Neural crest cell (in vitro differentiated cells): ENCODE measurements around the gene CLDN19. TPM values are rescaled to one million over a fixed set of nuclear protein-coding genes. Genes with fewer than 3 reads are reported as not detected.

Experiments
- DNase-seq: peaks from one replicate; pipeline ENCODE4 v3.0.0; 2021; ENCODE audit warnings: low read depth, mixed read lengths, low spot score
- H3K27ac Mint-ChIP-seq: one replicate; pipeline ENCODE4 v1.8.0; 2021; ENCODE audit warnings: mild to moderate bottlenecking, mixed read lengths; ENCODE audit not compliant: unreplicated experiment
- H3K27me3 Mint-ChIP-seq: 2 replicates; pipeline ENCODE4 v1.8.0; 2021; ENCODE audit warnings: low read depth, mild to moderate bottlenecking, mixed read lengths
- H3K36me3 Mint-ChIP-seq: 2 replicates; pipeline ENCODE4 v1.8.0; 2021; ENCODE audit warnings: low read depth, mild to moderate bottlenecking, mixed read lengths
- H3K4me1 Mint-ChIP-seq: 2 replicates; pipeline ENCODE4 v1.8.0; 2021; ENCODE audit warnings: mixed read lengths
- H3K4me3 Mint-ChIP-seq: one replicate; pipeline ENCODE4 v1.8.0; 2021; ENCODE audit warnings: mild to moderate bottlenecking, mixed read lengths
- H3K9me3 Mint-ChIP-seq: 2 replicates; pipeline ENCODE4 v1.8.0; 2021; ENCODE audit warnings: mixed read lengths
- total RNA-seq: library from RNA; stranded (reverse); gene quantifications from 2 replicates; pipeline ENCODE4 v1.2.1, GENCODE V29; 2021
- TF ChIP-seq, protein P1 (sequence below): fragments of 200-600 bp; sonication (generic); conservative IDR thresholded peaks from 2 replicates; pipeline ENCODE4 v1.5.0; 2021; ENCODE audit warnings: antibody characterized with exemption, mild to moderate bottlenecking

Gene CLDN19
- total RNA-seq, 1 donor from 2014 or later = 0.19 TPM

DNA sequence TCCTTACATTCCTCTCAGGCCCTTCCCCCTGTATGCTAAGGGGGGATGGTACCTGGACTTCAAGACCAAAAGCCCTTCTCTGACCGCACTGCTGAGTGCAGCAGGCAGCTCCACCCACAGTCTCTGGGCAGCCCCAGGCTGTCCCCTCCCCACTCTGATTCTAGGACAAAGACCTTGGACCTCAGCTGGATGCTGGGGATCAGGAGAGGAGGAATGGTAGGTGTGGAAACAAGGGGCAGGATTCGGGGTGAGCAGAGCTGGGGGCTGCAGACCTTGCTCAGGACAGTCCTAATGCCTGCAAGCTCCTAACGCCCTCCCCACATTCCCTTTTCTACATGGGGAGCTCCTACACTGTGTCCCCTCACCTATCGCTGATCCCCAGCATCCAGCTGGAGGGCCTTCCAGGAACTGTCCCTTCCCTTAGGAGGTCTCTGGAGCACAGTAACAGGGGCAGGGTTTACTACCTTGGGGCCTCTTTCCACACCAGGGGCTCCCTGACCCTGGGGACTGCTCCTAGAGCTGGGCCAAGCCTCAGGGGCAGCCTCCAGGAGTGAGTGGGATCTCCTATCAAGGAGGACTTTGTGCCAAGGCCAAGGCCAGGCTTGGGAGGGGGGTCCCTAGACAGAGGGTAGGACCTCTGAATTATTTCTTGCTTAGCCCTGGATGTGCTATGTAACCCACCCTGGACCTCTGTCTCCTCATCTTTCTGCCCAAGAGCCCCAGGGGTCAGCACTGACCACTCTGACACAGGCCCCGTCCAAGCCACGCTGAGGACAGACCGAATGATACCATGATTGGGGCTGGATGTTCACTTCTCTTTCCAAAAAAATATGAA lies 5.6 kb downstream of the CLDN19 start:
- TF ChIP-seq, protein P1, sequence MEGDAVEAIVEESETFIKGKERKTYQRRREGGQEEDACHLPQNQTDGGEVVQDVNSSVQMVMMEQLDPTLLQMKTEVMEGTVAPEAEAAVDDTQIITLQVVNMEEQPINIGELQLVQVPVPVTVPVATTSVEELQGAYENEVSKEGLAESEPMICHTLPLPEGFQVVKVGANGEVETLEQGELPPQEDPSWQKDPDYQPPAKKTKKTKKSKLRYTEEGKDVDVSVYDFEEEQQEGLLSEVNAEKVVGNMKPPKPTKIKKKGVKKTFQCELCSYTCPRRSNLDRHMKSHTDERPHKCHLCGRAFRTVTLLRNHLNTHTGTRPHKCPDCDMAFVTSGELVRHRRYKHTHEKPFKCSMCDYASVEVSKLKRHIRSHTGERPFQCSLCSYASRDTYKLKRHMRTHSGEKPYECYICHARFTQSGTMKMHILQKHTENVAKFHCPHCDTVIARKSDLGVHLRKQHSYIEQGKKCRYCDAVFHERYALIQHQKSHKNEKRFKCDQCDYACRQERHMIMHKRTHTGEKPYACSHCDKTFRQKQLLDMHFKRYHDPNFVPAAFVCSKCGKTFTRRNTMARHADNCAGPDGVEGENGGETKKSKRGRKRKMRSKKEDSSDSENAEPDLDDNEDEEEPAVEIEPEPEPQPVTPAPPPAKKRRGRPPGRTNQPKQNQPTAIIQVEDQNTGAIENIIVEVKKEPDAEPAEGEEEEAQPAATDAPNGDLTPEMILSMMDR = no peak
- Mint-ChIP-seq H3K27ac (peak overlapping the region; percentile 50), H3K9me3 (no peaks in the 10 kb centered on the region), H3K27me3 (no peaks in the 10 kb centered on the region), H3K4me1 (peaks cover 4% of the 10 kb centered on the region), H3K36me3 (no peaks in the 10 kb centered on the region), H3K4me3 (no peak overlapping the region)
- DNase-seq = no peak

DNA sequence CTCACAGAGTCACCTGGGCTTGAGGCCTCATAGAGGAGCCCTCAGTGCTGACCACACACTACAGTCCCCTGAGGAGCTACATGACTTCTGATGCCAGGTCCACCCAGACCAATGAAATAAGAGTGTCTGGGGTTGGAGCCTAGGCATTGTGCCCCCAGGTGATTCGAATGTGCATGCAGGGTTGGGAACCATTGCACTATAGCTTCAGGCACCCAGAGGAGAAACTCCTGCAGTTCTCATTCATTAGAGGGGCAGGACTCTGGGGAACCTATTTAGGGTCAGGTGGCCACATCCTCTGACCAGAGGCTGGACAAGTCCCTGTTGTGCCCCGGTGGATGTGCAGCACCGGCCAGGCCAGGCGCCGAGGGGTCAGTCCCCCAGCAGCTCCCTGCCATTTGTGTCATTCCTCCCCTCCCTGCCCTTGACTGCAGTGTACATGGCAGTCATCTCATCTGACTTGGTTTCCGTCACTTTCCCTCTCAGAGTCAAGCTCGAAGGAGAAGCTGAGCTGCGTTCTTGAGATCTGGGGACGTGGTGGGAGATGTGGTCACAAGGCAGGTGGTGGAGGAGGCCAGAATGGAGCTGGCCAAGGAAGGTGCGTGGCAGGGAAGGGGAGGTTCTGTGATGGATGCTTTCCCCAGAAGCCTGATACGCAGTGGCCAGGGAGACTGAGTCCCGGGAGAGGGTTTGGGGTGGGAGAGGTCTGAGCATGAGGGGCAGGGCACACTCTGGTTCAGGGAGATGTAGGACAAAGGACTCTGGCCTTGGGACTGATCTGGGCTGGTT lies 6.4 kb downstream of the CLDN19 start:
- no peaks in the 10 kb centered on the region for H3K9me3 Mint-ChIP-seq
- no peak overlapping the region for H3K27ac Mint-ChIP-seq
- DNase-seq = no peak
- no peak overlapping the region for H3K4me3 Mint-ChIP-seq
- no peaks in the 10 kb centered on the region for H3K27me3 Mint-ChIP-seq
- no peaks in the 10 kb centered on the region for H3K4me1 Mint-ChIP-seq
- TF ChIP-seq, protein P1 = no peak
- no peaks in the 10 kb centered on the region for H3K36me3 Mint-ChIP-seq

DNA sequence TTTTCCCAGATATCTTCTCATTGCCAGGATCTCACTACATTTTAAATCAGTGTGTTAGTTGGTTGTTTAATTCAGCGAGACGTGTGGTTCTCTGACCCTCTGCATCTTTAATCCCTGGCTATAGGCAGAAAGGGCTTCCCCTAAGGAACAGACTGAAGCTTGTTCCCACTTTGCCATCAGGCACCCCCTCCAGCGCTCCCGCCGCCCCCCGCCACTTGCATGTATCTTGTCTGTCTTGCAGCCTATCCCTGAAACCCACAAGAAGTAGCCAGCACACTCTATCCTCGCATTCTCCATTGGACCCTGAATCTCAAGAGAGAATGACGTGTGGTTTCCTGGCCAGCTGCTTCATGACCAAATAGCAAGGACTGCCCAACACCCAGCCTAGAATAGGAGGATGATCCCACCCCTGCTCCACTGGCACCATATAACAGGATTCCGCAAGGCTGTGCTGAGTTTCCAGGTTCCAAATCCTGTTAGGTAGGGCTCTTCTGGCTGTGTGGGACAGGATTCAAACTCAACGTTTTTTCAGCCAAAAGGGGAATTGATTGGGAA lies 7.8 kb downstream of the CLDN19 start:
- DNase-seq = no peak
- TF ChIP-seq, protein P1 = no peak
- no peak overlapping the region for H3K27ac Mint-ChIP-seq
- H3K9me3 Mint-ChIP-seq = no peaks in the 10 kb centered on the region
- no peaks in the 10 kb centered on the region for H3K4me1 Mint-ChIP-seq
- H3K4me3 Mint-ChIP-seq = no peak overlapping the region
- no peaks in the 10 kb centered on the region for H3K36me3 Mint-ChIP-seq
- H3K27me3 Mint-ChIP-seq = no peaks in the 10 kb centered on the region

DNA sequence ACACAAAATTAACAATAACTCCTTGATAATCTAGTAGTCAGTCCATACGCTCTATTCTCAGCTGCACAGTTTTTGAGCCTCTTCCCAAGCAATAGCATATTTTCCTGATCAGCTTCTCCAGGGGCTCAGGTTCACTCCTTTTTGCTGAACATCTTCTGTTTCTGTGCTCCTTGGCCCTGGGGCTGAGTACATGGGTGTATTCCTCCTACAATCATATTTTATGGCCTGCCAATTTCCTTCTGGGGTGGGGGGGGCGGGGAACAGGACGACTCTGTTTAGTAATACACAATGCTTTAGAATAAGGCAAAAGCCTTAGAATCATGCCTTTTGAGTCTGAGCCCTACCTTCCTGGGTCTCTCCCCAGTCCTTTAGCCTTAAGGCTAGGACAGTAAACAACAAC lies 8.5 kb downstream of the CLDN19 start:
- Mint-ChIP-seq H3K27ac (no peak overlapping the region), H3K4me3 (no peak overlapping the region), H3K9me3 (no peaks in the 10 kb centered on the region), H3K4me1 (no peaks in the 10 kb centered on the region), H3K36me3 (no peaks in the 10 kb centered on the region), H3K27me3 (no peaks in the 10 kb centered on the region)
- DNase-seq = no peak
- TF ChIP-seq, protein P1 = no peak

DNA sequence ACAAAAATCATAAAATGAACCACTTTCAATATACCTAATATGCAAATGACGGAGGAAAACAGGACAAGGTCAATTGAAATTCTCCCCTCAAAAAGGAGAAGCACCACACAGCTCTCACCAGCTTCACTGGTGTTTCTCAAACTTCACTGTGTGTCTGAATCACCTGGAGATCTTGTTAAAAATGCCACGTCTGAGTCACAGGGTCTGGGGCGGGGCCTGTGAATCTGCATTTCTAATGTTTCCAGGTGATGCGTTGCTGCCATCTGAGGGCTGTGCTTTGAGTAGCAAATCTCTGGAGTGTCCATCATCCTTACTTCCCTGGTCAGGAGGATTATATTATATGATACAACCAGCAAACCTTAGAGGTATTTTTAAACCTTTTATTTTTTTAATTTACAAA lies 9.0 kb downstream of the CLDN19 start:
- Mint-ChIP-seq H3K4me1 (no peaks in the 10 kb centered on the region), H3K36me3 (no peaks in the 10 kb centered on the region)

More for the DNA sequence above, 9.0 kb downstream of the CLDN19 start:
- no peak for DNase-seq
- TF ChIP-seq, protein P1 = no peak
- no peaks in the 10 kb centered on the region for H3K9me3 Mint-ChIP-seq
- H3K4me3 Mint-ChIP-seq = no peak overlapping the region
- H3K27me3 Mint-ChIP-seq = no peaks in the 10 kb centered on the region
- no peak overlapping the region for H3K27ac Mint-ChIP-seq
